K562 (cell line): ENCODE measurements around the gene RELL2. TPM values are rescaled to one million over a fixed set of nuclear protein-coding genes. Genes with fewer than 3 reads are reported as not detected.
A peak's percentile ranks its signal among the peaks of the same experiment; 100 is the strongest.

Experiments used
- DPF2 ChIP-seq: fragments of 450-650 bp; IDR thresholded peaks from 2 replicates; pipeline ENCODE4 v1.6.1; 2016
- E2F1 ChIP-seq: sonication (generic); formaldehyde crosslinking; IDR thresholded peaks from 2 replicates; pipeline ENCODE4 v1.8.1; 2023; ENCODE audit warnings: mild to moderate bottlenecking, missing genetic modification reagents, moderate library complexity
- KDM2B ChIP-seq: fragments of 250-450 bp; sonication (Bioruptor Pico); IDR thresholded peaks from 2 replicates; pipeline ENCODE4 v1.8.0; 2021; ENCODE audit warnings: mild to moderate bottlenecking, moderate library complexity
- MED1 ChIP-seq: sonication (generic); formaldehyde crosslinking; IDR thresholded peaks from 2 replicates; pipeline ENCODE4 v1.8.1; 2023; ENCODE audit warnings: missing genetic modification reagents, borderline replicate concordance
- MITF ChIP-seq: IDR thresholded peaks from 2 replicates; pipeline ENCODE4 v1.6.1; 2014; ENCODE audit warnings: antibody characterized with exemption
- MYBL2 ChIP-seq, 2 experiments: fragments of 450-650 bp in 1 of 2; sonication (generic) in 1 of 2; formaldehyde crosslinking in 1 of 2; IDR thresholded peaks; 2 replicates each; pipeline versions ENCODE4 v1.6.1 to v1.8.1; 2017 to 2022; ENCODE audit warnings: borderline replicate concordance in 1 of 2, inconsistent platforms in 1 of 2, low read depth in 1 of 2, mild to moderate bottlenecking in 1 of 2, missing genetic modification reagents in 1 of 2, moderate library complexity in 1 of 2
- SMAD4 ChIP-seq: fragments of 250-450 bp; sonication (Bioruptor Pico); conservative IDR thresholded peaks from 2 replicates; pipeline ENCODE4 v1.8.0; 2021; ENCODE audit warnings: inconsistent platforms, mild to moderate bottlenecking, moderate library complexity
- SMARCA4 ChIP-seq: fragments of 450-650 bp; IDR thresholded peaks from 2 replicates; pipeline ENCODE4 v1.6.1; 2016
- SMARCE1 ChIP-seq: fragments of 450-650 bp; IDR thresholded peaks from 2 replicates; pipeline ENCODE4 v1.7.1; 2016; ENCODE audit warnings: mild to moderate bottlenecking
- ZBTB7A ChIP-seq: IDR thresholded peaks from 2 replicates; pipeline ENCODE4 v1.6.1; 2011; ENCODE audit warnings: low read depth, mild to moderate bottlenecking, low read length, moderate library complexity, borderline replicate concordance; ENCODE audit not compliant: control insufficient read depth
- ZC3H11A ChIP-seq: IDR thresholded peaks from 2 replicates; pipeline ENCODE4 v1.6.1; 2012; ENCODE audit warnings: low read depth, low read length, improper control_type of control experiment
- ZNF184 ChIP-seq: sonication (generic); formaldehyde crosslinking; IDR thresholded peaks from 2 replicates; pipeline ENCODE4 v1.5.0; 2020; ENCODE audit warnings: missing genetic modification reagents
- ZNF318 ChIP-seq, 2 experiments: fragments of 450-650 bp; IDR thresholded peaks; 2 replicates each; pipeline ENCODE4 v1.6.1; 2016; ENCODE audit warnings: mild to moderate bottlenecking in 2 of 2, borderline replicate concordance in 1 of 2, low read depth in 1 of 2, moderate library complexity in 1 of 2
- ZNF830 ChIP-seq: fragments of 250-450 bp; sonication (Bioruptor Pico); IDR thresholded peaks from 2 replicates; pipeline ENCODE4 v1.5.0; 2021; ENCODE audit warnings: mild to moderate bottlenecking
- polyA plus RNA-seq, 8 experiments: library from polyadenylated mRNA; depleted of rRNA in 4 of 8; stranded (reverse) in 5 of 8; unstranded in 3 of 8; fragments of >200 nt; fragmentation: Nextera tagmentation in 2 of 8; fragmentation: Illumina TruSeq in 1 of 8; extraction: Ambion mirVana in 2 of 8; extraction: Trizol in 1 of 8; gene quantifications; 2 replicates each; pipeline versions ENCODE4 v1.2.1 to v1.2.3, GENCODE V29; 2011 to 2014; ENCODE audit warnings: inconsistent platforms in 1 of 8, missing spikeins in 1 of 8
- total RNA-seq, 7 experiments: library from RNA; depleted of rRNA in 6 of 7; stranded (reverse); fragments of >200 nt in 6 of 7; fragmentation: Illumina TruSeq in 2 of 7; extraction: Trizol in 2 of 7; gene quantifications; 2 replicates each; pipeline versions ENCODE4 v1.2.1 to v1.2.3, GENCODE V29; 2011 to 2021; ENCODE audit warnings: low replicate concordance in 1 of 7
- TF ChIP-seq, protein P1 (sequence below): conservative IDR thresholded peaks from 2 replicates; pipeline ENCODE4 v1.6.1; 2011; ENCODE audit warnings: low read depth, mild to moderate bottlenecking, low read length; ENCODE audit not compliant: control insufficient read depth

Gene RELL2
- total and polyA plus RNA-seq, 9 of the 15 experiments (the other 6 are each of a cell fraction or from before 2014, with no cell fraction given) = 0.06 to 36.0 (median 14.3) TPM

DNA sequence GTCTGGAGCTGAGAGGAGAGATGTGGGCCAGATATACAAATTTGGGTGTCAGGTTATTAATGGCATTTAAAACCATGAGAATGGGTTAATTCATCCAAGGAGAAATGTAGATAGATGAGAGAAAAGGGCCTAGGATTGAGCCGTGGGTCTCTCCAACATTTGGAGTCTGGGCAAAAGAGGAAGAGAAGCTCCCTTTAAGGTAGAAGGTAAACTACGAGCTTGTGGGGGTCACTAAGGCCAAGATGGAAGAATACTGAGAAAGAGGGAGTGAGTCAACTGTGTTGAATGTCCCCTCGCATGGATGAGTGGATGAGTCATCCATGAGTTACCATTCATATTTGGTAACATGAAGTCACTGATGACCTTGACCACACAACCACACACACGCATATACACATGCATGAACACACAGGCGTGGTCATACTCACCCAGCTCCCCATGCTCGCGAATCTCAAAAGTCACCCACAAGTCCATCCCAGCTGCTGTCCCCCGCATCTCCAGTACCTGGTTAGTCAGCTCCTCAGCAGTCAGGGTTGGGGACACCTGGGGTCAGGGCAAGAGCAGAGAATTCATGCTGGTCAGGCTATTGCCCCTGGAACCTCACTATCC lies 21.2 kb downstream of the RELL2 start (continued):
- TF ChIP-seq MED1 = no peak
- TF ChIP-seq KDM2B (CRISPR knock-in tag) = no peak
- TF ChIP-seq ZBTB7A = no peak
- peak; percentile 74 for TF ChIP-seq SMARCA4
- TF ChIP-seq SMAD4 (CRISPR knock-in tag) = no peak
- TF ChIP-seq MYBL2 (IDR thresholded peaks at IDR 0.05; ENCODE audit: low read depth) = no peak
- no peak for TF ChIP-seq MYBL2 (CRISPR knock-in tag; IDR thresholded peaks at IDR 0.05; ENCODE audit: borderline replicate concordance)
- TF ChIP-seq ZNF830 = no peak
- TF ChIP-seq DPF2 = peak; percentile 69
- TF ChIP-seq ZNF318 (IDR thresholded peaks at IDR 0.05; ENCODE audit: borderline replicate concordance in 1 of 2, low read depth in 1 of 2) = peak in 1 of 2 experiments; percentile 27; a peak in 1 of 4 replicates
- no peak for TF ChIP-seq E2F1 (CRISPR knock-in tag)
- TF ChIP-seq, protein P1, sequence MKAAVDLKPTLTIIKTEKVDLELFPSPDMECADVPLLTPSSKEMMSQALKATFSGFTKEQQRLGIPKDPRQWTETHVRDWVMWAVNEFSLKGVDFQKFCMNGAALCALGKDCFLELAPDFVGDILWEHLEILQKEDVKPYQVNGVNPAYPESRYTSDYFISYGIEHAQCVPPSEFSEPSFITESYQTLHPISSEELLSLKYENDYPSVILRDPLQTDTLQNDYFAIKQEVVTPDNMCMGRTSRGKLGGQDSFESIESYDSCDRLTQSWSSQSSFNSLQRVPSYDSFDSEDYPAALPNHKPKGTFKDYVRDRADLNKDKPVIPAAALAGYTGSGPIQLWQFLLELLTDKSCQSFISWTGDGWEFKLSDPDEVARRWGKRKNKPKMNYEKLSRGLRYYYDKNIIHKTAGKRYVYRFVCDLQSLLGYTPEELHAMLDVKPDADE = no peak
- no peak for TF ChIP-seq MITF
- TF ChIP-seq ZC3H11A = no peak
- TF ChIP-seq SMARCE1 = peak; percentile 74; the same call in 1 of the 2 replicates
- no peak for TF ChIP-seq ZNF184 (CRISPR knock-in tag)
- TF ChIP-seq, all 486 proteins: peak for 35
